GM12878 (cell line): ENCODE measurements around the gene SNRPA1. TPM values are rescaled to one million over a fixed set of nuclear protein-coding genes. Genes with fewer than 3 reads are reported as not detected.

Experiments
- ATAC-seq: fragments of 200-7000 bp; cut with Tn5 transposase; 3 replicates; pipeline ENCODE4 v1.9.1; 2020; ENCODE audit warnings: mild to moderate bottlenecking, moderate library complexity
- BruUV-seq: library from RNA; stranded (reverse); fragments of 400-500 nt; replicated peaks from 2 replicates; lab custom pipeline; 2021; lab: Mats Ljungman, UMichigan
- CTCF ChIA-PET: fragments of 300-600 bp; sonication (Branson Sonifier 250); formaldehyde crosslinking; extraction: SDS; loops from one replicate; lab custom pipeline; 2021; ENCODE audit warnings: inconsistent platforms; lab: Yijun Ruan, JAX
- POLR2A ChIA-PET: fragments of 350-600 bp; formaldehyde crosslinking; extraction: SDS; loops from one replicate; lab custom pipeline; 2021; ENCODE audit warnings: inconsistent platforms; lab: Charles Lee
- RAD21 ChIA-PET: fragments of 300-600 bp; sonication (Branson Sonifier 250); formaldehyde crosslinking; loops from one replicate; lab custom pipeline; 2023; ENCODE audit warnings: antibody characterized with exemption; ENCODE audit not compliant: unreplicated experiment; lab: Charles Lee
- SMC1A ChIA-PET: fragments of 300-600 bp; sonication (Branson Sonifier 250); formaldehyde crosslinking; loops from one replicate; lab custom pipeline; 2023; ENCODE audit not compliant: unreplicated experiment, uncharacterized antibody; lab: Charles Lee
- DNase-seq: peaks from one replicate; pipeline ENCODE4 v3.0.0-alpha.2; 2011; ENCODE audit warnings: low read depth, low spot score
- FAIRE-seq: peaks from 3 replicates; lab custom pipeline; 2011; peaks lifted over from hg19 to GRCh38; lab: Jason Lieb, UNC
- H2AFZ ChIP-seq: 2 replicates; pipeline ENCODE4 v1.6.0; 2011; ENCODE audit warnings: low read depth, low read length, control low read depth; ENCODE audit not compliant: control insufficient read depth
- H3K27ac ChIP-seq: 2 replicates; pipeline ENCODE4 v1.5.1; 2011; ENCODE audit warnings: control low read depth; ENCODE audit not compliant: control insufficient read depth, insufficient read depth
- H3K27me3 ChIP-seq, 2 experiments: replicated peaks in 1 of 2; 2 replicates each; pipeline versions ENCODE4 v1.6.0 to v1.6.1; 2011; ENCODE audit warnings: low read length in 1 of 2; ENCODE audit not compliant: control insufficient read depth in 2 of 2, insufficient read depth in 2 of 2
- H3K36me3 ChIP-seq, 2 experiments: 2 replicates each; pipeline ENCODE4 v1.5.1; 2011; ENCODE audit warnings: low read length in 1 of 2; ENCODE audit not compliant: control insufficient read depth in 2 of 2, insufficient read depth in 2 of 2
- H3K4me1 ChIP-seq: 2 replicates; pipeline ENCODE4 v1.6.1; 2011; ENCODE audit warnings: mild to moderate bottlenecking, low read length, moderate library complexity, mixed read lengths; ENCODE audit not compliant: control insufficient read depth, insufficient read depth
- H3K4me2 ChIP-seq: 2 replicates; pipeline ENCODE4 v1.6.0; 2011; ENCODE audit warnings: control low read depth; ENCODE audit not compliant: control insufficient read depth, insufficient read depth
- H3K4me3 ChIP-seq: fragments of 200-600 bp; sonication (generic); 2 replicates; pipeline ENCODE4 v1.5.1; 2016
- H3K79me2 ChIP-seq: 2 replicates; pipeline ENCODE4 v1.6.0; 2011; ENCODE audit warnings: low read length; ENCODE audit not compliant: control insufficient read depth, insufficient read depth
- H3K9ac ChIP-seq: 2 replicates; pipeline ENCODE4 v1.8.0; 2011; ENCODE audit warnings: low read length, control low read depth, mixed read lengths; ENCODE audit not compliant: control insufficient read depth, insufficient read depth
- H3K9me3 ChIP-seq: replicated peaks from 3 replicates; pipeline ENCODE4 v1.5.1; 2011; ENCODE audit warnings: mild to moderate bottlenecking, low read length; ENCODE audit not compliant: control insufficient read depth, insufficient read depth
- H4K20me1 ChIP-seq: 2 replicates; pipeline ENCODE4 v1.6.0; 2011; ENCODE audit not compliant: control insufficient read depth, insufficient read depth
- BHLHE40 ChIP-seq, 2 experiments: fragments of 450-650 bp in 1 of 2; IDR thresholded peaks; 2 replicates each; pipeline ENCODE4 v1.6.1; 2011 to 2017; ENCODE audit warnings: low read depth in 2 of 2, borderline replicate concordance in 1 of 2, improper control_type of control experiment in 1 of 2, low read length in 1 of 2, mild to moderate bottlenecking in 1 of 2
- PAX5 ChIP-seq: IDR thresholded peaks from 2 replicates; pipeline ENCODE4 v1.6.1; 2011; ENCODE audit warnings: low read depth, low read length, borderline replicate concordance
- PAX8 ChIP-seq: fragments of 450-650 bp; IDR thresholded peaks from 2 replicates; pipeline ENCODE4 v1.6.1; 2017; ENCODE audit warnings: mild to moderate bottlenecking, moderate library complexity
- POLR2AphosphoS5 ChIP-seq: IDR thresholded peaks from 2 replicates; pipeline ENCODE4 v1.6.1; 2011; ENCODE audit warnings: mild to moderate bottlenecking, low read length, inconsistent platforms
- RFX5 ChIP-seq: IDR thresholded peaks from 2 replicates; pipeline ENCODE4 v1.6.1; 2011; ENCODE audit warnings: low read depth, low read length, improper control_type of control experiment
- SIN3A ChIP-seq: IDR thresholded peaks from 2 replicates; pipeline ENCODE4 v1.6.1; 2012; ENCODE audit warnings: low read depth, low read length, improper control_type of control experiment
- WGBS: methylation state at CpG from one replicate; pipeline ENCODE4 v1.1.6; 2016; ENCODE audit warnings: low lambda C conversion rate; ENCODE audit not compliant: insufficient replicate concordance, insufficient coverage; ENCODE audit errors: missing lambda C conversion rate; 5-methylcytosine and 5-hydroxymethylcytosine counted together
- in situ Hi-C: fragments of 300-500 bp; cut with MboI; formaldehyde crosslinking; loops from 9 replicates; pipeline ENCODE4 v1.14.3; 2018; ENCODE audit warnings: mixed read lengths
- intact Hi-C: fragments of 100-400 bp; cut with micrococcal nuclease; formaldehyde crosslinking; loops from one replicate; pipeline ENCODE4 v1.14.2; 2022; ENCODE audit not compliant: unreplicated experiment
- polyA plus RNA-seq, 11 experiments: library from polyadenylated mRNA; depleted of rRNA in 4 of 11; unstranded in 6 of 11; stranded (reverse) in 5 of 11; fragments of >200 nt; fragmentation: Nextera tagmentation in 4 of 11; fragmentation: Illumina TruSeq in 1 of 11; extraction: Ambion mirVana in 4 of 11; extraction: Trizol in 1 of 11; gene quantifications; 1 replicate in 1 of 11; 2 replicates in 10 of 11; pipeline versions ENCODE4 v1.2.1 to v1.2.3, GENCODE V29; 2011 to 2016; ENCODE audit warnings: inconsistent platforms in 2 of 11, missing spikeins in 2 of 11, low read depth in 1 of 11
- total RNA-seq, 4 experiments: library from RNA; depleted of rRNA in 3 of 4; stranded (reverse); fragments of >200 nt in 3 of 4; fragmentation: Illumina TruSeq in 1 of 4; extraction: Trizol in 1 of 4; gene quantifications; 2 replicates each; pipeline versions ENCODE4 v1.2.1 to v1.2.3, GENCODE V29; 2013 to 2021

The SNRPA1 gene
- total and polyA plus RNA-seq, 10 of the 15 experiments (the other 5 are each of a cell fraction or from before 2014, with no cell fraction given): 59.9 to 267 (median 161) TPM

DNA sequence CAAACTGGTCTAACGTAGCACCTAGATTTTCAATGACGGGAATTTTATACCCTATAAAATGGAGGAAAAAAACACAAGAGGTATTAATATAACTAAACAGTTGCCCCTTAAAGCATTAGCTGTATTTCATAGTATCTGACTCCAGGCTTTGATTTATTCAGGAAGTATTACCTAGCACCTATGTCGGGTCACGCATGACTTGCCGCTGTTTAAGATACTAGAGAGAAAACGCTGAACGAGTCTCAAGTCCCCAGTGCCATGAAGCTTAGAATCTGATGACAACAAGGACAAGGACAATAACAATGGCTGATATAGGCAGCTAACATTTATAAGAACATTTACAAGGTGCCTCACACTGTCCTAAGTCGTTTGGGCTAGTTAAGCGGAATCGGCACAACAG is 1.9 kb downstream of the SNRPA1 start:
- peaks cover 71% of the 10 kb centered on the region for H3K79me2 ChIP-seq
- in situ Hi-C loops (loop anchor here (5.0 kb wide), 1 partner anchor 349 kb away; no protein-coding TSS in a partner anchor), intact Hi-C loops (loop anchor here (2.0 kb wide), 1 partner anchor 432 kb away; the partner anchor contains the start of gene TARS3)
- ChIA-PET POLR2A (interaction anchor here (0.9 to 3.9 kb wide), 5 partner anchors 8 to 362 kb away, joined by 3 to 21 read pairs (median 5); no protein-coding TSS in a partner anchor), SMC1A (interaction anchor here (0.9 to 3.4 kb wide), 9 partner anchors 8 to 357 kb away, joined by 3 to 18 read pairs (median 5); no protein-coding TSS in a partner anchor), CTCF (interaction anchor here (0.8 to 4.2 kb wide), 15 partner anchors 9 to 360 kb away, joined by 3 to 38 read pairs (median 4); no protein-coding TSS in a partner anchor), RAD21 (interaction anchor here (0.6 to 5.6 kb wide), 5 partner anchors 17 to 348 kb away, joined by 3 to 24 read pairs (median 21); partner anchors contain the start of gene CHSY1)
- 6% methylated on average over 10 of the region's 10 CpGs for WGBS
- H3K27me3 ChIP-seq: no peaks in the 10 kb centered on the region
- peak overlapping the region; percentile 64 for H3K4me2 ChIP-seq
- no peaks in the 10 kb centered on the region for H4K20me1 ChIP-seq
- peak; percentile 94; the same call in 1 of the 2 replicates for TF ChIP-seq PAX8
- TF ChIP-seq SIN3A: peak; percentile 45; the same call in 1 of the 2 replicates
- TF ChIP-seq PAX5: peak; percentile 95
- TF ChIP-seq POLR2AphosphoS5: peak; percentile 27; the same call in 1 of the 2 replicates
- TF ChIP-seq BHLHE40 (IDR thresholded peaks at IDR 0.05; ENCODE audit: borderline replicate concordance in 1 of 2, low read depth in 2 of 2, low read length in 1 of 2): peak; percentile 73 to 77; a peak in 3 of 4 replicates
- no peak for TF ChIP-seq RFX5
- FAIRE-seq (no peak), DNase-seq (no peak), ATAC-seq (peak; percentile 32)
- H3K9ac ChIP-seq: peak overlapping the region; percentile 96
- BruUV-seq: TSS peak; percentile 54
- peaks cover 8% of the 10 kb centered on the region for H3K4me1 ChIP-seq
- no peaks in the 10 kb centered on the region for H3K9me3 ChIP-seq
- no peak overlapping the region for H2AFZ ChIP-seq
- peaks cover 2 to 16% of the 10 kb centered on the region in 2 experiments for H3K36me3 ChIP-seq
- peak overlapping the region; percentile 87 for H3K4me3 ChIP-seq
- H3K27ac ChIP-seq: peak overlapping the region; percentile 95; the same call in 1 of the 2 replicates
